Measurements from ENCODE around the gene FREM1. TPM values are rescaled to one million over a fixed set of nuclear protein-coding genes. Genes with fewer than 3 reads are reported as not detected.
"Not testable (repeated sequence)": the region's sequence is repeated elsewhere in the genome, so short reads cannot be mapped to it uniquely, and the experiment has no call there.

The FREM1 gene
- total and polyA plus RNA-seq, 8 donors = 4.6 to 19.8 (median 8.2) TPM

DNA sequence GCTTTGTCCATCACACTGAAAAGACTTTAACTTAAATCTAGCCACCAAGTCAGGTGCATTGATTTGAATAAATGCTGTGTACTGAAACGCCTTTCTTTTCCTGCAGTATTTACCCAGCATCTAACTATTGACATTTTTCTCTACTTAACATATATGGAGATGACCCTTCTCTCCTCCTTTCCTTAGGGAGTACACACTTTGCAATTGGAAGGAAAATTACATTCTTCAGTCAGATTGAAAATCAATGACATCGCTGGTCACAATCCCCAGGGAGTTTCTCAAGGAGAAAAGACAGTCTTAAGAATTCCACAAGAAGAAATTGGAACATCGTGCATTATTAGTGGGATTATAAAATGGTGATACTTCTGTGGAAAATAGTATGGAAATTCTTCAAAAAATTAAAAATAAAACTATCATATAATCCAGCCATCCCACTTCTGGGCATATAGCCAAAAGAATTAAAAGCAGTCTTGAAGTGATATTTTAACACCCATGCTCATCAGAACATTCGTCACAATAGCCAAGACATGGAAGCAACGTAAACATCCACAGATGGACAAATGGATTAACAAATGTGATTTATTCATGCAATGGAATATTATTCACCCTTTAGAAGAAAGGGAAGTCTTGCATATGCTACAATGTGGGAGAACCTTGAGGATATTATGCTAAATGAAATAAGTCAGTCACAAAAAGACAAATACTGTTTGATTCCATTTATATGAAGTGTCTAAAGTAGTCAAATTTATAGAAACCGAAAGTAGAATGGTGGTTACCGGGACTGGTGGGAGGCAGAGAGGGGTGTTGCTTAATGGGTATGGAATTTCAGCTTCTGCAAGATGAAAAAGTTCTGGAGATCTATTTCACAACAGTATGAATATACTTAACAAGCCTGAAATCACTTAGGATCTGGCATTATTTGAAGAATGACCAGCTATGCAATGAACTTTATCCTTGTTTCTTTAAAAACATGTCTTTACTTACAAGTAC is 14.3 kb upstream of the FREM1 start:
- Histone ChIP-seq H3K27me3 (no peaks in the 10 kb centered on the region), H3K4me3 (no peak overlapping the region), H3K27ac (no peak overlapping the region), H3K4me1 (no peaks in the 10 kb centered on the region), H3K36me3 (no peaks in the 10 kb centered on the region), H3K9me3 (no peaks in the 10 kb centered on the region)
- TF ChIP-seq, protein P1, sequence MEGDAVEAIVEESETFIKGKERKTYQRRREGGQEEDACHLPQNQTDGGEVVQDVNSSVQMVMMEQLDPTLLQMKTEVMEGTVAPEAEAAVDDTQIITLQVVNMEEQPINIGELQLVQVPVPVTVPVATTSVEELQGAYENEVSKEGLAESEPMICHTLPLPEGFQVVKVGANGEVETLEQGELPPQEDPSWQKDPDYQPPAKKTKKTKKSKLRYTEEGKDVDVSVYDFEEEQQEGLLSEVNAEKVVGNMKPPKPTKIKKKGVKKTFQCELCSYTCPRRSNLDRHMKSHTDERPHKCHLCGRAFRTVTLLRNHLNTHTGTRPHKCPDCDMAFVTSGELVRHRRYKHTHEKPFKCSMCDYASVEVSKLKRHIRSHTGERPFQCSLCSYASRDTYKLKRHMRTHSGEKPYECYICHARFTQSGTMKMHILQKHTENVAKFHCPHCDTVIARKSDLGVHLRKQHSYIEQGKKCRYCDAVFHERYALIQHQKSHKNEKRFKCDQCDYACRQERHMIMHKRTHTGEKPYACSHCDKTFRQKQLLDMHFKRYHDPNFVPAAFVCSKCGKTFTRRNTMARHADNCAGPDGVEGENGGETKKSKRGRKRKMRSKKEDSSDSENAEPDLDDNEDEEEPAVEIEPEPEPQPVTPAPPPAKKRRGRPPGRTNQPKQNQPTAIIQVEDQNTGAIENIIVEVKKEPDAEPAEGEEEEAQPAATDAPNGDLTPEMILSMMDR (IDR thresholded peaks at IDR 0.05) = no peak
- ATAC-seq (peak in 1 of 4 donors; percentile 52), DNase-seq (no peak), FAIRE-seq (no peak)
- WGBS, 2 donors = 79 to 86% methylated on average over 7 of the region's 7 CpGs
- intact Hi-C loops (cut with DNase I) = no loop called here

DNA sequence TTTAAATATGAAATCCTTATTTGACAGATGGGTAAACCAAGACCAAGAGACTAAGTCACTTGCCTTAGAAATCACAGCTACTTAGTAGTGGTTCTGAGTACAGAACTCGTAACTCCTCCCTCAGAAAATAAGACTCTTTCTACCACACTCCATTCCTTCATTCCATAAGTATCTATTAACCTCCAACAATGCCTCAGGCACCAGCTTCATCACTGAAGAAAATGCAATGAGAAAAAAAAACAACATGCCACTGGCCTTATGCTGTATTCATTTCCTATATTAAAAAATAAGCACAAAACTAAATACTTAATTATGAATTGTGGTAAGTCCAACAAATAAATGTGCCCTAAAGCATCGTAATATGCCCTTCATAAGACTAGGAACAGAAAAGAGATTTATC is 13.5 kb upstream of the FREM1 start:
- Histone ChIP-seq H3K9me3 (no peaks in the 10 kb centered on the region), H3K27me3 (no peaks in the 10 kb centered on the region), H3K36me3 (no peaks in the 10 kb centered on the region), H3K4me1 (no peaks in the 10 kb centered on the region), H3K27ac (no peak overlapping the region), H3K4me3 (no peak overlapping the region)
- 92 to 96% methylated on average over 2 of the region's 2 CpGs for WGBS, 2 donors
- intact Hi-C loops (cut with DNase I) = no loop called here
- DNase-seq (no peak), ATAC-seq (no peak), FAIRE-seq (no peak)
- TF ChIP-seq, protein P1 (IDR thresholded peaks at IDR 0.05) = no peak

DNA sequence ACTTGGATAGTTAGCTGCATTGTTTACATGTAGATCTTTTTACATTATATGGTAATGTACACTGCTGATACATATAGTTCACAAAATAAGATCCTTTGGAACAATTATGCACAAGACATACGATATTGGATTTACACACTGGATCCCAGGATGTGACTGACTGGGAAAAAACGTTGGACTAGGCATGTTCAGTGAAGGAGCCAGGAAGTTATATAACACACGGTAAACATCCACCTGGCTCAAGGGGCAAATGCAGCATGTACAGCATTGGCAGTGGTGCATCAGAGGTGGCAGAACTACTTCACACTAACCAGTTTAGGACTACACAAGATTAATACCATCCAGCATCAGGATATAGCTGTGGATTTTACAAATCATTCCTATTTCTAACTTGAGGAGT is 10.6 kb upstream of the FREM1 start:
- peak in 1 of 6 donors; percentile 49 for DNase-seq
- H3K4me1 ChIP-seq; H3K36me3 ChIP-seq; H3K4me3 ChIP-seq; H3K27me3 ChIP-seq; intact Hi-C loops (cut with DNase I); H3K9me3 ChIP-seq; H3K27ac ChIP-seq: not testable (repeated sequence)
- ATAC-seq = peak; percentile 48 to 92 (median 62)
- FAIRE-seq = peak; percentile 61
- 29 to 33% methylated on average over 3 of the region's 3 CpGs for WGBS, 2 donors

DNA sequence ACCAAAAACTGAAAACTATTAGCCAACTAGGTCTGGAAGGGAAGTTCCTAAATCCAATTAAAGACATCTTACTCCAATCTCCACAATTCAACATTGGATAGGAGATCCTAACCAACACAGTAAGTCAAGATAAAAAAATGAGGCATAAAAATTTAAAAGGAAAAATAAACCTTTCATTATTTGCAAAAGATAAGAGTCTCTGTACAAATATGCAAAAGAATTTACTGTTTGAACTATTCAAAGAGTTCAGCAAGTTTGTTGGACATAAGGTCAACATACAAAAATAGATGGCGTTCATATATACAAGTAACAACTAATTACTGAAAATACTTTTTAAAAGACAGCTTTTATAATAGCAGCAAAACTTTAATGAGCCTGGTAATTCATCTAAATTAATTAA is 3.1 kb upstream of the FREM1 start:
- Histone ChIP-seq H3K9me3 (no peaks in the 10 kb centered on the region), H3K36me3 (no peaks in the 10 kb centered on the region), H3K27me3 (no peaks in the 10 kb centered on the region), H3K27ac (no peak overlapping the region), H3K4me1 (peaks cover 23 to 41% (median 41%) of the 10 kb centered on the region in 3 donors), H3K4me3 (no peak overlapping the region)
- TF ChIP-seq, protein P1 (IDR thresholded peaks at IDR 0.05) = no peak
- ATAC-seq (peak in 1 of 4 donors; percentile 15), DNase-seq (no peak), FAIRE-seq (no peak)
- WGBS, 2 donors = 22 to 35% methylated on average over 1 of the region's 1 CpG
- intact Hi-C loops (cut with DNase I) = no loop called here

DNA sequence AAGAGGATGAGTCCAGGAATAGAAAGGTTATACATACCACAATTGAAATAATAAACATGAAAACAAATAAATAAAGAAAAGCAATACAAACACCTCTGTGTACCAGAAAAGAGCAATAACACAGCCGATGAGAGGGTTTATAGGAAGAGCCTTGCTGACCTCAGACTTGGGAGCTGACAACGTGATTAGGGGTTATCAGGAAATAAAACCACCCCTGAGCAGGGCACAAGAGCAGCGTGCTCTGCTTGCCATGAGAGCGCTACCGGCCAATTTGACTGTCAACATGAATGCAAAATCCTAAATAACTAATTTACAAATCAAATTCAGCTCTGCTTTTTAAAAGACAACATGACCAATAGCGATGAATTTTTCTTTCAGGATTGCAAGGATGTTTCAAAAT is 2.6 kb upstream of the FREM1 start:
- peak in 1 of 4 donors; percentile 6 for ATAC-seq

More for the DNA sequence above, 2.6 kb upstream of the FREM1 start:
- H3K27me3 ChIP-seq = no peaks in the 10 kb centered on the region
- TF ChIP-seq, protein P1 (IDR thresholded peaks at IDR 0.05) = no peak
- no peaks in the 10 kb centered on the region for H3K9me3 ChIP-seq
- peaks cover 23 to 46% (median 46%) of the 10 kb centered on the region in 3 donors for H3K4me1 ChIP-seq
- intact Hi-C loops (cut with DNase I) = no loop called here
- H3K4me3 ChIP-seq = no peak overlapping the region
- peak overlapping the region in 1 of 4 donors; percentile 19 for H3K27ac ChIP-seq
- H3K36me3 ChIP-seq = no peaks in the 10 kb centered on the region
- 34 to 36% methylated on average over 6 of the region's 6 CpGs for WGBS, 2 donors
- DNase-seq = no peak
- FAIRE-seq = no peak
